ENCODE data around the gene AVL9. TPM values are rescaled to one million over a fixed set of nuclear protein-coding genes. Genes with fewer than 3 reads are reported as not detected.

AVL9 gene
- polyA plus RNA-seq, 1 experiment, result 17.4 TPM

DNA sequence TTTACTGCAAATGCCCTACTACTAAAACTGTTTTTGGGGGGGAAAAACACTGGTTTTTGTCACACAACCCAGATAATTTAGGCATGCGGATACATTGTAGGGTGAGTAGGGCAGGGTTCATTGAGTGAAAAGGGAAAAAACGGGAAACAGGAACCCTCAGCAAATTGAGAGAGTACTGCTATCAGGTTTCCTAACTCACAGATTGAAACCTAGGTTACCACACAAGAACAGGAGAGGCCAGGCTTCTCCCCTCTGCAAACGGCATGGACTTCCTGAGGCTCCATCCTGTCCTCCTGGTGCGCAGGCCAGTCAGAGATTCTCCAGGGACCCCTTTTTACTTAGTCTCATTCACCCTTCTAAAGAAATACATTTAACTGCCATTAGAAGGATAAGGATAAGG, 30.6 kb downstream of the AVL9 start:
- POLR2A ChIA-PET, result no interaction called here
- Histone ChIP-seq H3K27ac (ENCODE audit: low read depth, low read length) (no peak overlapping the region), H3K9me3 (ENCODE audit: control insufficient read depth, insufficient read depth, low read length) (peaks cover 12% of the 10 kb centered on the region), H3K4me3 (ENCODE audit: low read depth, low read length) (no peak overlapping the region), H3K27me3 (ENCODE audit: control insufficient read depth, insufficient read depth, low read length) (no peaks in the 10 kb centered on the region)
- CTCF ChIA-PET, result no interaction called here
- no peak for DNase-seq (ENCODE audit: low read depth, low spot score)
- TF ChIP-seq, protein P1, sequence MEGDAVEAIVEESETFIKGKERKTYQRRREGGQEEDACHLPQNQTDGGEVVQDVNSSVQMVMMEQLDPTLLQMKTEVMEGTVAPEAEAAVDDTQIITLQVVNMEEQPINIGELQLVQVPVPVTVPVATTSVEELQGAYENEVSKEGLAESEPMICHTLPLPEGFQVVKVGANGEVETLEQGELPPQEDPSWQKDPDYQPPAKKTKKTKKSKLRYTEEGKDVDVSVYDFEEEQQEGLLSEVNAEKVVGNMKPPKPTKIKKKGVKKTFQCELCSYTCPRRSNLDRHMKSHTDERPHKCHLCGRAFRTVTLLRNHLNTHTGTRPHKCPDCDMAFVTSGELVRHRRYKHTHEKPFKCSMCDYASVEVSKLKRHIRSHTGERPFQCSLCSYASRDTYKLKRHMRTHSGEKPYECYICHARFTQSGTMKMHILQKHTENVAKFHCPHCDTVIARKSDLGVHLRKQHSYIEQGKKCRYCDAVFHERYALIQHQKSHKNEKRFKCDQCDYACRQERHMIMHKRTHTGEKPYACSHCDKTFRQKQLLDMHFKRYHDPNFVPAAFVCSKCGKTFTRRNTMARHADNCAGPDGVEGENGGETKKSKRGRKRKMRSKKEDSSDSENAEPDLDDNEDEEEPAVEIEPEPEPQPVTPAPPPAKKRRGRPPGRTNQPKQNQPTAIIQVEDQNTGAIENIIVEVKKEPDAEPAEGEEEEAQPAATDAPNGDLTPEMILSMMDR (IDR thresholded peaks at IDR 0.05; ENCODE audit: low read depth, low read length), result no peak

DNA sequence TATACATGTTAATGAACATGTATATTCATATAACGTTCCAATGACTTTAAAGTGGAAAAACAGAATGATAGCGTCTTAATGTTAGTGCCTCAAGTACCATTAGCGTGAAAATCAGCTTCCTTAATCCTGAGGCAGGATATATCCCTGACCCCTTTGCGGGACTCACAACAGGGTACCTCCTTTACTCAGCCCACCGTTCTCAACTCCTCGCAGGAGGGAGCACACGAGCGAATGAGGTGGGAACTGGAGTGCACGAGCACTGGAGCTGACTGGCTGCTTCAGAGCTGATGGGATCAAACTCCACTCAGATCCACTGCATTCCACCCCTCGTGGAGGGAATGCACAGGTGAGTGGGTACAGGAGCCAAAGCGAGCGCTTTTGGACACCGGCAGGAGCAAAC, 36.1 kb downstream of the AVL9 start:
- Histone ChIP-seq H3K27ac (ENCODE audit: low read depth, low read length) (no peak overlapping the region), H3K27me3 (ENCODE audit: control insufficient read depth, insufficient read depth, low read length) (no peaks in the 10 kb centered on the region), H3K4me3 (ENCODE audit: low read depth, low read length) (no peak overlapping the region), H3K9me3 (ENCODE audit: control insufficient read depth, insufficient read depth, low read length) (peaks cover 4% of the 10 kb centered on the region)
- TF ChIP-seq, protein P1 (IDR thresholded peaks at IDR 0.05; ENCODE audit: low read depth, low read length), result no peak
- ChIA-PET POLR2A (no interaction called here), CTCF (no interaction called here)
- no peak for DNase-seq (ENCODE audit: low read depth, low spot score)

DNA sequence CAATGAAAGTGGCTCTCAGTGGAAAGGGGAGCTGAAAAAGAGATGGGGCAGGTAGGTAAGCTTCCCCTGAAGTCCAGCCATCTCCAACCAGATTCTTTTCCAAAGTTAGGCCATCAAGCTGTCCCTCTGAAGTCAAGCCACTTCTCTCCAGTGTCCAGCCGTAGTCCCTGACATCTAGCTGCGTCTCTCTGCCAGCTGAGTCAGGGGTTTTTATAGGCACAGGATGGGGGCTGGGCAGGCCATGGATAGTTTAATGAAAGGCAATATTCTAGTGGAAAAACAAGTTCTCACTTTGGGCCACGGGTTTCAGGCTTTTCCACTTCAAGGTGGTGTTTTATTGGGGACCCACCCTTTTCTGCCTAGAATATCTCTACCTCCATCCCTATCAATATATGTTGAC, 36.8 kb downstream of the AVL9 start:
- H3K9me3 ChIP-seq (ENCODE audit: control insufficient read depth, insufficient read depth, low read length), result peaks cover 4% of the 10 kb centered on the region
- CTCF ChIA-PET, result no interaction called here
- POLR2A ChIA-PET, result no interaction called here
- no peak for DNase-seq (ENCODE audit: low read depth, low spot score)
- H3K27ac ChIP-seq (ENCODE audit: low read depth, low read length), result no peak overlapping the region
- TF ChIP-seq, protein P1 (IDR thresholded peaks at IDR 0.05; ENCODE audit: low read depth, low read length), result no peak
- H3K27me3 ChIP-seq (ENCODE audit: control insufficient read depth, insufficient read depth, low read length), result no peaks in the 10 kb centered on the region
- no peak overlapping the region for H3K4me3 ChIP-seq (ENCODE audit: low read depth, low read length)

DNA sequence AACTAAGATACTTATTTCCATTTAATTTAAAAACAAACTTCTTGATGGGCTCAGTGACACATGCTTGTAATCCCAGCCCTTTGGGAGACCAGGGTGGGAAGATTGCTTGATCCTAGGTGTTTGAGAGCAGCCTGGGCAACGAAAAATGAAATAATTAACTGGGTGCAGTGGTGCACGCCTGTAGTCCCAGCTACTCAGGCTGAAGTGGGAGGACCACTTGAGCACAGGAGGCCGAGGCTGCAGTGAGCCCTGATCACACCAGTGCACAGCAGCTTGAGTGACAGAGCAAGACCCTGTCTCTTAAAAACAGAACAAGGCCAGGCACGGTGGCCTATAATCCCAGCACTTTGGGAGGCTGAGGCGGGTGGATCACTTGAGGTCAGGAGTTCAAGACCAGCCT, 37.4 kb downstream of the AVL9 start:
- H3K4me3 ChIP-seq (ENCODE audit: low read depth, low read length), result no peak overlapping the region
- TF ChIP-seq, protein P1 (IDR thresholded peaks at IDR 0.05; ENCODE audit: low read depth, low read length), result no peak
- H3K27me3 ChIP-seq (ENCODE audit: control insufficient read depth, insufficient read depth, low read length), result no peaks in the 10 kb centered on the region
- CTCF ChIA-PET, result no interaction called here
- H3K27ac ChIP-seq (ENCODE audit: low read depth, low read length), result no peak overlapping the region
- DNase-seq (ENCODE audit: low read depth, low spot score), result no peak
- POLR2A ChIA-PET, result no interaction called here
- H3K9me3 ChIP-seq (ENCODE audit: control insufficient read depth, insufficient read depth, low read length), result peaks cover 4% of the 10 kb centered on the region

DNA sequence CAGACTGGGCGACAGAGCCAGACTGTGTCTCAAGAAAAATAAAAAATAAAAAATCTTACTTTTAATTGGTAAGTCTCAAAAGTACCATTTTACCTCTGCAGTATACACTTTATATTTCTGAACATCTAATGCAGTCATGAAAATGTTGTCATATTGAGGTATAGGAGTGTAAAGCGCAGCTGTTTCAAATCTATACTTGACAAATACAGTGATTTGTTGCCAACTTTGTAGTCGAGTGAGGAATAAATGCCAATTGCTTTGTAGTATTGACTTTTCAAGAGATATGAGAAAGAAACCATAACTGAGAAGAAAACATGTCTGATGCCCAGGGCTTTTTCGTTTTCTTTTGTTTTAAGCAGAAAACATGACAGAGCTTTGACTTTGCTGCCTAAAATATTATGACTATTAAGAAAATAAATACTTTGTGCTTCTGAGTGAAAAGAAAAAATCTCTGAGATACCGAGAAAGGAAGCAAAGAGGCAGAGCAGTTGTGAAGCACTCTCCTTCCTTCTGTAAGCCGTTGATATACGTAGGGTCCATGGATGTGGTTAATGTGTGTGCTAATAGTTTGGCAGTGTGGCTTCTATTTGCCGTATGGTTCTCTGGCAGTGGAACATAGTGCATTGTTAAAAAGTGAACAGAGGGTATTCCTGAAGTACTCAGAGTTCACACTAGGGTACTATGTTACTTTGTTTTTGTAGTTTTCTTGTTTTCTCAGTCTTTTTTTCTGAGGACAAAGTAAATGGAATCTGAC, 38.2 kb downstream of the AVL9 start:
- no peak for DNase-seq (ENCODE audit: low read depth, low spot score)

More for the DNA sequence above, 38.2 kb downstream of the AVL9 start:
- Histone ChIP-seq H3K9me3 (ENCODE audit: control insufficient read depth, insufficient read depth, low read length) (peaks cover 4% of the 10 kb centered on the region), H3K27ac (ENCODE audit: low read depth, low read length) (no peak overlapping the region), H3K4me3 (ENCODE audit: low read depth, low read length) (no peak overlapping the region), H3K27me3 (ENCODE audit: control insufficient read depth, insufficient read depth, low read length) (no peaks in the 10 kb centered on the region)
- TF ChIP-seq, protein P1 (IDR thresholded peaks at IDR 0.05; ENCODE audit: low read depth, low read length), result no peak
- CTCF ChIA-PET, result no interaction called here
- POLR2A ChIA-PET, result no interaction called here
